Endothelial cell of umbilical vein (primary cell): ENCODE results near the gene LCE6A. TPM values are rescaled to one million over a fixed set of nuclear protein-coding genes. Genes with fewer than 3 reads are reported as not detected.

Experiments
- BruUV-seq: library from RNA; stranded (reverse); fragments of 400-500 nt; replicated peaks from 2 replicates; lab custom pipeline; 2021; lab: Mats Ljungman, UMichigan
- CTCF ChIA-PET: fragments of 300-600, 350-600 bp; sonication (Branson Sonifier 250); formaldehyde crosslinking; loops from one replicate; lab custom pipeline; 2021; ENCODE audit warnings: antibody characterized with exemption, inconsistent platforms; lab: Charles Lee
- POLR2A ChIA-PET: fragments of 300-600, 350-600 bp; sonication (Branson Sonifier 250); formaldehyde crosslinking; loops from one replicate; lab custom pipeline; 2021; ENCODE audit warnings: antibody characterized with exemption, inconsistent platforms; lab: Charles Lee
- DNase-seq: peaks from one replicate; pipeline ENCODE4 v3.0.0-alpha.2; 2011; ENCODE audit warnings: low read depth, low spot score
- FAIRE-seq: peaks from 2 replicates; lab custom pipeline; 2011; peaks lifted over from hg19 to GRCh38; lab: Jason Lieb, UNC
- H2AFZ ChIP-seq: 2 replicates; pipeline ENCODE4 v1.6.0; 2012; ENCODE audit warnings: low read depth, low read length, control low read depth, inconsistent platforms
- H3K27ac ChIP-seq: 2 replicates; pipeline ENCODE4 v1.5.1; 2011; ENCODE audit warnings: low read depth, mild to moderate bottlenecking, control low read depth, low read length, moderate library complexity; ENCODE audit not compliant: insufficient read depth
- H3K27me3 ChIP-seq, 2 experiments: 2 replicates each; pipeline versions ENCODE4 v1.6.0 to v1.6.1; 2011; ENCODE audit warnings: low read length in 2 of 2, mixed read lengths in 1 of 2; ENCODE audit not compliant: control insufficient read depth in 2 of 2, insufficient read depth in 2 of 2
- H3K36me3 ChIP-seq, 2 experiments: 2 replicates in 1 of 2; 3 replicates in 1 of 2; pipeline ENCODE4 v1.5.1; 2011; ENCODE audit warnings: low read length in 2 of 2, mild to moderate bottlenecking in 1 of 2, moderate library complexity in 1 of 2; ENCODE audit not compliant: control insufficient read depth in 2 of 2, insufficient read depth in 2 of 2; ENCODE audit errors: extremely low read depth in 1 of 2
- H3K4me1 ChIP-seq: 3 replicates; pipeline ENCODE4 v1.5.1; 2011; ENCODE audit warnings: mild to moderate bottlenecking, low read length; ENCODE audit not compliant: control insufficient read depth, insufficient read depth; ENCODE audit errors: extremely low read depth
- H3K4me2 ChIP-seq: 2 replicates; pipeline ENCODE4 v1.6.1; 2011; ENCODE audit warnings: low read length, control low read depth, mixed read lengths; ENCODE audit not compliant: insufficient read depth
- H3K4me3 ChIP-seq, 3 experiments: fragments of 200-600 bp in 1 of 3; sonication (generic), shearing (Covaris generic) in 1 of 3; replicated peaks in 1 of 3; 2 replicates each; pipeline ENCODE4 v1.5.1; 2011 to 2016; ENCODE audit warnings: control low read depth in 3 of 3, low read length in 3 of 3, mild to moderate bottlenecking in 2 of 3, inconsistent platforms in 1 of 3, low read depth in 1 of 3, moderate library complexity in 1 of 3; ENCODE audit not compliant: insufficient read depth in 1 of 3
- H3K79me2 ChIP-seq: 2 replicates; pipeline ENCODE4 v1.6.0; 2012; ENCODE audit warnings: low read length, inconsistent platforms; ENCODE audit not compliant: control insufficient read depth, insufficient read depth
- H3K9ac ChIP-seq: replicated peaks from 2 replicates; pipeline ENCODE3; 2011; ENCODE audit warnings: low read length, control low read depth; ENCODE audit not compliant: insufficient read depth; ENCODE audit errors: extremely low read depth
- H3K9me1 ChIP-seq: replicated peaks from 3 replicates; pipeline ENCODE4 v1.6.0; 2011; ENCODE audit warnings: mild to moderate bottlenecking, low read length; ENCODE audit not compliant: control insufficient read depth, insufficient read depth; ENCODE audit errors: extremely low read depth
- H3K9me3 ChIP-seq: replicated peaks from 2 replicates; pipeline ENCODE4 v1.5.1; 2012; ENCODE audit warnings: low read length, inconsistent platforms; ENCODE audit not compliant: control insufficient read depth, insufficient read depth
- H4K20me1 ChIP-seq: replicated peaks from 2 replicates; pipeline ENCODE3; 2011; ENCODE audit warnings: mild to moderate bottlenecking, low read length; ENCODE audit not compliant: control insufficient read depth, insufficient read depth; ENCODE audit errors: extremely low read depth
- EZH2 ChIP-seq: IDR thresholded peaks from 2 replicates; pipeline ENCODE4 v1.6.1; 2012; ENCODE audit warnings: borderline replicate concordance, low read depth, mild to moderate bottlenecking, moderate library complexity, low read length, inconsistent platforms; ENCODE audit not compliant: severe bottlenecking
- FOS ChIP-seq: IDR thresholded peaks from 2 replicates; pipeline ENCODE4 v1.6.1; 2011; ENCODE audit warnings: mild to moderate bottlenecking, low read length, moderate library complexity, borderline replicate concordance; ENCODE audit not compliant: insufficient read depth
- GATA2 ChIP-seq: IDR thresholded peaks from 2 replicates; pipeline ENCODE4 v1.7.0; 2011; ENCODE audit warnings: low read depth, mild to moderate bottlenecking, moderate library complexity, mixed read lengths, low read length; ENCODE audit not compliant: insufficient read length, insufficient read depth
- JUN ChIP-seq: IDR thresholded peaks from 2 replicates; pipeline ENCODE4 v1.6.1; 2011; ENCODE audit warnings: borderline replicate concordance, low read depth; ENCODE audit not compliant: insufficient read length, insufficient read depth
- MYC ChIP-seq: IDR thresholded peaks from one replicate; pipeline ENCODE4 v1.6.1; 2011; ENCODE audit warnings: mild to moderate bottlenecking, low read depth, low read length
- POLR2A ChIP-seq: IDR thresholded peaks from 2 replicates; pipeline ENCODE4 v1.6.1; 2012; ENCODE audit warnings: low read depth, mild to moderate bottlenecking, control low read depth, low read length
- POLR2AphosphoS5 ChIP-seq: IDR thresholded peaks from 2 replicates; pipeline ENCODE4 v1.6.1; 2012; ENCODE audit warnings: low read depth, mild to moderate bottlenecking, control low read depth, low read length, moderate library complexity; ENCODE audit not compliant: insufficient read depth
- dilution Hi-C: fragments of 300-500 bp; cut with MboI; formaldehyde crosslinking; loops from one replicate; pipeline ENCODE4 v1.15.0; 2019; ENCODE audit warnings: low sequenced_read_pairs; ENCODE audit not compliant: extremely low pct_ligation_motif_present
- intact Hi-C: fragments of 100-400 bp; cut with micrococcal nuclease; formaldehyde crosslinking; loops from one replicate; pipeline ENCODE4 v1.10.0; 2022
- polyA plus RNA-seq, 4 experiments: library from polyadenylated mRNA; depleted of rRNA in 3 of 4; stranded (reverse) in 3 of 4; unstranded in 1 of 4; fragments of >200 nt; gene quantifications; 2 replicates each; pipeline versions ENCODE4 v1.2.1 to v1.2.3, GENCODE V29; 2011 to 2012; ENCODE audit warnings: missing spikeins in 1 of 4
- total RNA-seq: library from RNA; stranded (reverse); gene quantifications from 2 replicates; pipeline ENCODE4 v1.2.3, GENCODE V29; 2021
- TF ChIP-seq, protein P1 (sequence below): IDR thresholded peaks from 2 replicates; pipeline ENCODE4 v1.6.1; 2011; ENCODE audit not compliant: insufficient read depth, insufficient read length
- TF ChIP-seq, protein P2 (sequence below), 2 donors: IDR thresholded peaks; 1 replicate in 1 of 2; 2 replicates in 1 of 2; pipeline ENCODE4 v1.5.1; 2011; ENCODE audit warnings: low read length in 2 of 2, mild to moderate bottlenecking in 2 of 2, moderate library complexity in 2 of 2, control low read depth in 1 of 2, inconsistent platforms in 1 of 2, low read depth in 1 of 2; ENCODE audit not compliant: insufficient read depth in 1 of 2; ENCODE audit errors: extremely low read depth in 1 of 2

Gene LCE6A
- total and polyA plus RNA-seq, 2 donors (not counting 3 experiments of a cell fraction or from before 2014, with no cell fraction given) = not detected

DNA sequence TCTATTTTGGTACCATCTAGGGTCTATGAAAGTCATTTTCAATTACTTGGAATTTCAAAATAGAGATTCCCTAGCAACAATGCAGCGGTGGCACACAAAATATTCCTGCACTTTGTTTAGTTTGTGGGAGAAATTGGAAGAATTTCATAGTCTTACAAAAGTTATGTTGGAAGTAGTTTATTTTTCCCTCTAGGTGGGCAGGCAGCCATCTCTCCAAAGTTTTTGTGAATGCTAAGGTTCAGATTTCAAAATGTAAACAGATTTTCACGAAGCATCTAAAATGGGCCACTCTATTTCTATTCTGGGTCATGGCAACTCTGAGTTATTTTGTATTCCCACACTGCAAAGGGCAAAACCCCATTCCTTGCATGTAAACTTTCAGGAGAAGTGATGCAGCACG is 43.4 kb downstream of the LCE6A start:
- Histone ChIP-seq H2AFZ (no peak overlapping the region), H3K9ac (no peak overlapping the region), H3K4me1 (no peaks in the 10 kb centered on the region), H3K9me1 (no peaks in the 10 kb centered on the region), H3K36me3 (no peaks in the 10 kb centered on the region), H3K27me3 (no peaks in the 10 kb centered on the region), H3K27ac (no peak overlapping the region), H3K9me3 (no peaks in the 10 kb centered on the region), H3K79me2 (no peaks in the 10 kb centered on the region), H3K4me3 (no peak overlapping the region), H4K20me1 (no peaks in the 10 kb centered on the region), H3K4me2 (no peak overlapping the region)
- no TSS peak for BruUV-seq
- POLR2A ChIA-PET = no interaction called here
- DNase-seq = no peak
- FAIRE-seq = no peak
- intact Hi-C loops = no loop called here
- TF ChIP-seq EZH2 = no peak
- TF ChIP-seq, protein P1, sequence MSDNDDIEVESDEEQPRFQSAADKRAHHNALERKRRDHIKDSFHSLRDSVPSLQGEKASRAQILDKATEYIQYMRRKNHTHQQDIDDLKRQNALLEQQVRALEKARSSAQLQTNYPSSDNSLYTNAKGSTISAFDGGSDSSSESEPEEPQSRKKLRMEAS = no peak
- no peak for TF ChIP-seq MYC
- TF ChIP-seq JUN = no peak
- TF ChIP-seq POLR2A = no peak
- TF ChIP-seq POLR2AphosphoS5 = no peak
- TF ChIP-seq, protein P2, sequence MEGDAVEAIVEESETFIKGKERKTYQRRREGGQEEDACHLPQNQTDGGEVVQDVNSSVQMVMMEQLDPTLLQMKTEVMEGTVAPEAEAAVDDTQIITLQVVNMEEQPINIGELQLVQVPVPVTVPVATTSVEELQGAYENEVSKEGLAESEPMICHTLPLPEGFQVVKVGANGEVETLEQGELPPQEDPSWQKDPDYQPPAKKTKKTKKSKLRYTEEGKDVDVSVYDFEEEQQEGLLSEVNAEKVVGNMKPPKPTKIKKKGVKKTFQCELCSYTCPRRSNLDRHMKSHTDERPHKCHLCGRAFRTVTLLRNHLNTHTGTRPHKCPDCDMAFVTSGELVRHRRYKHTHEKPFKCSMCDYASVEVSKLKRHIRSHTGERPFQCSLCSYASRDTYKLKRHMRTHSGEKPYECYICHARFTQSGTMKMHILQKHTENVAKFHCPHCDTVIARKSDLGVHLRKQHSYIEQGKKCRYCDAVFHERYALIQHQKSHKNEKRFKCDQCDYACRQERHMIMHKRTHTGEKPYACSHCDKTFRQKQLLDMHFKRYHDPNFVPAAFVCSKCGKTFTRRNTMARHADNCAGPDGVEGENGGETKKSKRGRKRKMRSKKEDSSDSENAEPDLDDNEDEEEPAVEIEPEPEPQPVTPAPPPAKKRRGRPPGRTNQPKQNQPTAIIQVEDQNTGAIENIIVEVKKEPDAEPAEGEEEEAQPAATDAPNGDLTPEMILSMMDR (IDR thresholded peaks at IDR 0.05; ENCODE audit: extremely low read depth in 1 of 2, insufficient read depth in 1 of 2, low read depth in 1 of 2, low read length in 2 of 2) = no peak
- TF ChIP-seq GATA2 = no peak
- TF ChIP-seq FOS = no peak
- dilution Hi-C loops = no loop called here
- CTCF ChIA-PET = no interaction called here
